ENCODE measurements around the gene GREB1L. TPM values are rescaled to one million over a fixed set of nuclear protein-coding genes. Genes with fewer than 3 reads are reported as not detected.

Gene GREB1L
- total RNA-seq, 1 donor from 2014 or later, result 0.31 TPM

Small RNAs within 50 kb of the gene (small RNA-seq; reads per million reads assigned to genes)
- gene RF00603, result not detected

Other genes with a start within 250 kb of the GREB1L start
- gene ROCK1, start 130.4 kb upstream of the GREB1L start, total RNA-seq, result 47.9 TPM